Colonic mucosa (tissue), 4 donors: ENCODE results near the gene ADGRG7. TPM values are rescaled to one million over a fixed set of nuclear protein-coding genes. Genes with fewer than 3 reads are reported as not detected.
"Not testable (repeated sequence)": the region's sequence is repeated elsewhere in the genome, so short reads cannot be mapped to it uniquely, and the experiment has no call there.

ENCODE experiments used
- DNase-seq: peaks from one replicate; pipeline ENCODE4 v3.0.0-alpha.2; 2020
- H3K27ac ChIP-seq: fragments of 200-600 bp; one replicate; pipeline ENCODE4 v1.8.0; 2021
- H3K27me3 ChIP-seq: fragments of 200-600 bp; one replicate; pipeline ENCODE4 v1.8.0; 2021
- H3K36me3 ChIP-seq: fragments of 200-600 bp; one replicate; pipeline ENCODE4 v1.8.0; 2021
- H3K4me1 ChIP-seq: fragments of 200-600 bp; one replicate; pipeline ENCODE4 v1.8.0; 2021; ENCODE audit warnings: mild to moderate bottlenecking
- H3K4me3 ChIP-seq: fragments of 200-600 bp; one replicate; pipeline ENCODE4 v1.8.0; 2021
- H3K9ac ChIP-seq, 2 donors: one replicate each; pipeline ENCODE4 v1.7.0; 2013; ENCODE audit warnings: control low read depth in 2 of 2, low read depth in 2 of 2, low read length in 2 of 2
- H3K9me3 ChIP-seq: fragments of 200-600 bp; one replicate; pipeline ENCODE4 v1.8.0; 2021
- intact Hi-C: fragments of 100-400 bp; cut with DNase I; formaldehyde crosslinking; loops from one replicate; pipeline ENCODE4 v1.14.1; 2022
- total RNA-seq, 2 donors: library from RNA; stranded (reverse); fragmentation: NEBNext Ultra II Directional in 1 of 2; extraction: Animal tissue kit (Norgen Biotek cat#: 25700) in 1 of 2; gene quantifications; one replicate each; pipeline ENCODE4 v1.2.1, GENCODE V29; 2021
- TF ChIP-seq, protein P1 (sequence below): fragments of 200-600 bp; IDR thresholded peaks from one replicate; pipeline ENCODE4 v1.8.0; 2022; ENCODE audit warnings: antibody characterized with exemption, mild to moderate bottlenecking
- donor health status: healthy.
- donor health status: DM: no; HTN: no; CAD: no.
- donor health status: DM: no; HTN: no; CAD: no.

The ADGRG7 gene
- total RNA-seq, 2 donors from 2014 or later = 3.2 to 13.4 TPM

DNA sequence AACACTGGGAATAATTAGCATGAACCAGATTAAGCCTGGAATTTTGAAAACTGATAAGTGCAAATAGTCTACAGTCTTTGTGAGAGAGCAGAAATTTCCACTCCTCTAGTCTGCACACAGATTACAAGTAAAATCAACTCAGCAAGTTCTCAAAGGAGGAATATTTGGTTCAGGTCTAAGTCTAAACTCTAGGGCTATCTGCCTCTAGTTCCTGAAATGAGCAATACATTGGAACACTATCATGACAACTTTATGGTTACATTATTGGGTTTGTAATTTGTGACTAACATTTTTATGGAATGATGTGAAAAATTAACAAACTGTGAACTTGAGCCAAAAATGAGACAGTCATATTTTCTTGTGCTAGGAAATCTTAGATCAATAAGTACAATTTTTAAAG is 30.8 kb upstream of the ADGRG7 start:
- intact Hi-C loops = no loop called here
- no peaks in the 10 kb centered on the region for H3K9me3 ChIP-seq
- TF ChIP-seq, protein P1, sequence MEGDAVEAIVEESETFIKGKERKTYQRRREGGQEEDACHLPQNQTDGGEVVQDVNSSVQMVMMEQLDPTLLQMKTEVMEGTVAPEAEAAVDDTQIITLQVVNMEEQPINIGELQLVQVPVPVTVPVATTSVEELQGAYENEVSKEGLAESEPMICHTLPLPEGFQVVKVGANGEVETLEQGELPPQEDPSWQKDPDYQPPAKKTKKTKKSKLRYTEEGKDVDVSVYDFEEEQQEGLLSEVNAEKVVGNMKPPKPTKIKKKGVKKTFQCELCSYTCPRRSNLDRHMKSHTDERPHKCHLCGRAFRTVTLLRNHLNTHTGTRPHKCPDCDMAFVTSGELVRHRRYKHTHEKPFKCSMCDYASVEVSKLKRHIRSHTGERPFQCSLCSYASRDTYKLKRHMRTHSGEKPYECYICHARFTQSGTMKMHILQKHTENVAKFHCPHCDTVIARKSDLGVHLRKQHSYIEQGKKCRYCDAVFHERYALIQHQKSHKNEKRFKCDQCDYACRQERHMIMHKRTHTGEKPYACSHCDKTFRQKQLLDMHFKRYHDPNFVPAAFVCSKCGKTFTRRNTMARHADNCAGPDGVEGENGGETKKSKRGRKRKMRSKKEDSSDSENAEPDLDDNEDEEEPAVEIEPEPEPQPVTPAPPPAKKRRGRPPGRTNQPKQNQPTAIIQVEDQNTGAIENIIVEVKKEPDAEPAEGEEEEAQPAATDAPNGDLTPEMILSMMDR = no peak
- H3K4me3 ChIP-seq = no peak overlapping the region
- no peaks in the 10 kb centered on the region for H3K27me3 ChIP-seq
- H3K4me1 ChIP-seq = no peaks in the 10 kb centered on the region
- no peaks in the 10 kb centered on the region for H3K36me3 ChIP-seq
- DNase-seq = no peak
- no peak overlapping the region for H3K9ac ChIP-seq
- no peak overlapping the region for H3K27ac ChIP-seq

DNA sequence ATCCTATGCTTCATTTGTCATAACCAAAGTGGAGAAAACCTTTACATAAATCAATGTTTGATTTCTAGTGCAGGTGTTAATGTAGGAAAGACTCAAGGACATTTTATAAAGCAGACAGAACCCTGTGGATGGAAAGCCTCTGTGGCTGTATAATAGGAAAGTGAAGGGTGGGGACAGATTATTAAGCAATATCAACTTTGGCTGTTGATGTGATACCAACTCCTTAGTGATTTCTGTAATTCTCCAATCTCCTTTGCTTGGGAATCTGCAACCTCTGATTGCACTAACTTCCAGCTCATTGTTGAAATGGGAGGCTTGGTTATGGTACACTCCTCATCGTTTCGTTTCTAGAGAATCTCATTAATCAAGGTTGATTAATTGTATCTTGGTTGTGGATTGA is 29.3 kb upstream of the ADGRG7 start:
- DNase-seq = no peak
- intact Hi-C loops = loop anchor here (5.0 to 10.0 kb wide), 2 partner anchors 113 to 755 kb away; no protein-coding TSS in a partner anchor
- Histone ChIP-seq H3K27me3 (no peaks in the 10 kb centered on the region), H3K36me3 (no peaks in the 10 kb centered on the region), H3K9ac (no peak overlapping the region), H3K9me3 (no peaks in the 10 kb centered on the region), H3K27ac (no peak overlapping the region), H3K4me1 (no peaks in the 10 kb centered on the region), H3K4me3 (no peak overlapping the region)
- TF ChIP-seq, protein P1 = no peak

DNA sequence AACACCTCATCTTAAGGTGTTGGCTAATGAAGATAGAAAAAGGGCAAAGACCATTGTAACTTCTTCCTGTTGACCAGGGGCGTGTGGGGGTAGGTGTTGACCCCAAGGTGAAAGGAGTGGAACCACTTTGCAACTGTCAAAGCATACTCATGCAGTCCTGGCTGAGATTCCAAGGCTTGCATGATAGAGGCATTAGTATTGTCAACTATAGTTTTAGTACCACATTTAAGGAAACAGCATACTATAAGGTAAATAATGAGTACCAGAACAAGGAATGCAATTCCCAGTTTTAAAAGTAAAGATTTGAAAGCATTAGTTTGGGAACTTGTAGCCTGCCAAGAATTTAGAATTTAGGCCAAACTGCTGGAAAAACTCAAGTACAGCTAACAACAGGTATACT is 27.8 kb upstream of the ADGRG7 start:
- H3K4me1 ChIP-seq = no peaks in the 10 kb centered on the region
- no peak overlapping the region for H3K27ac ChIP-seq
- TF ChIP-seq, protein P1 = no peak
- no peaks in the 10 kb centered on the region for H3K9me3 ChIP-seq
- no peak for DNase-seq
- intact Hi-C loops = loop anchor here (5.0 to 10.0 kb wide), 2 partner anchors 114 to 757 kb away; no protein-coding TSS in a partner anchor
- H3K4me3 ChIP-seq = no peak overlapping the region
- H3K27me3 ChIP-seq = no peaks in the 10 kb centered on the region
- no peak overlapping the region for H3K9ac ChIP-seq
- no peaks in the 10 kb centered on the region for H3K36me3 ChIP-seq

DNA sequence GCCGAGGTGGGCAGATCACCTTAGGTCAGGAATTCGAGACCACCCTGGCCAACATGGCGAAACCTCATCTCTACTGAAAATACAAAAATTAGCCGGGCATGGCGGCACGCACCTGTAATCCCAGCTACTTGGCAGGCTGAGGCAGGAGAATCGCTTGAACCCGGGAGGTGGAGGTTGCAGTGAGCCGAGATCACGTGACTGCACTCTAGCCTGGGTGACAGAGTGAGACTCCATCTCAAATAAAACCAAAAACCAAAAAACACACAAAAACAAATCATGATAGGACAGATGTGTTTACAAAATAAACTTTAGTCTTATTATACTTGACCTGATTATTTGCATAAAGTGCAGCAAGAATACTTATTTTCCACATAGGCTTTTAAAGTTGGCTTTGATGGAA is 27.2 kb upstream of the ADGRG7 start:
- not testable (repeated sequence) for H3K9me3 ChIP-seq, H3K27me3 ChIP-seq, H3K4me3 ChIP-seq, H3K36me3 ChIP-seq, DNase-seq, H3K27ac ChIP-seq, H3K9ac ChIP-seq, H3K4me1 ChIP-seq
- intact Hi-C loops = loop anchor here (5.0 to 10.0 kb wide), 2 partner anchors 115 to 757 kb away; no protein-coding TSS in a partner anchor

DNA sequence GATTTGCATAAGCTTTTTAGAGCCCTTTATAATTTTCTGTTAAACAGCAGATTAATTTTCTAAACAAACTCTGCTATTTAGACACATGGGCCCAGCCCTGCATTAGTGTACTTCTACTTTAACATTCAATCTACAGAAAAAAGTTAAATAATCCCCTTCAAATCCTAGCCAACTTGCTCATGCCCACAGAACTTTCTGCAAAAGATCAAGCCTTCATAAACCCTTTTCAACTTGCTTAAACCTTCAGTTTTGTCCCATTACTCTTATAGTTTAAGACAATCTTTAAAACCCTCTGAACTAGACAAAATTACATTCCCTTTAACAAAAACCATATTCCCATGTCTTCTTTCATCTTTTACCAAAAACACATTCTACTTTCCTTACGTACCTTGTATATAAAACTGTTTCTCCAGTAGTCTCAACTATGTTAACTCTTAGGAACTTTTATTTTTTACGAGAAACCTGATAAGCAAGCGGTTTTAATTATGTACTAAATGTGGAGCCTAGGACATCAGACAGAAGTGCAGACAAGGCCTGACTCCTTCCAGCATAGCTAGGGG is 25.2 kb upstream of the ADGRG7 start:
- TF ChIP-seq, protein P1 = no peak
- Histone ChIP-seq H3K27ac (no peak overlapping the region), H3K4me3 (no peak overlapping the region), H3K9ac (no peak overlapping the region), H3K4me1 (no peaks in the 10 kb centered on the region), H3K36me3 (no peaks in the 10 kb centered on the region), H3K27me3 (no peaks in the 10 kb centered on the region), H3K9me3 (no peaks in the 10 kb centered on the region)
- DNase-seq = no peak
- intact Hi-C loops = loop anchor here (5.0 to 10.0 kb wide), 2 partner anchors 117 to 759 kb away; no protein-coding TSS in a partner anchor

GRCh38 chr3:100586832-100587231 is 22.6 kb upstream of the ADGRG7 start:
- intact Hi-C loops = loop anchor here (10.0 kb wide), 1 partner anchor 762 kb away; no protein-coding TSS in a partner anchor

More at GRCh38 chr3:100586832-100587231, 22.6 kb upstream of the ADGRG7 start:
- TF ChIP-seq, protein P1 = no peak
- no peaks in the 10 kb centered on the region for H3K9me3 ChIP-seq
- DNase-seq = no peak
- no peaks in the 10 kb centered on the region for H3K4me1 ChIP-seq
- H3K4me3 ChIP-seq = no peak overlapping the region
- no peak overlapping the region for H3K9ac ChIP-seq
- no peaks in the 10 kb centered on the region for H3K36me3 ChIP-seq
- no peaks in the 10 kb centered on the region for H3K27me3 ChIP-seq
- H3K27ac ChIP-seq = no peak overlapping the region
